GM18873 (cell line): ENCODE results near the gene SKI.
"Not testable (repeated sequence)": the region's sequence is repeated elsewhere in the genome, so short reads cannot be mapped to it uniquely, and the experiment has no call there.

ENCODE experiments used
- ATAC-seq: cut with Tn5 transposase; IDR thresholded peaks from one replicate; pipeline ENCODE4 v1.9.1; 2021; ENCODE audit warnings: mild to moderate bottlenecking, moderate library complexity, moderate number of reproducible peaks; ENCODE audit not compliant: unreplicated experiment, low FRiP score

Gene SKI

GRCh38 chr1:2330519-2331199, 102.5 kb downstream of the SKI start:
- no peak for ATAC-seq

- no peak for ATAC-seq
Measured at GRCh38 chr1:2331200-2331544, 103.1 kb downstream of the SKI start.

- ATAC-seq = not testable (repeated sequence)
Measured at GRCh38 chr1:2331580-2331979, 103.5 kb downstream of the SKI start.

- no peak for ATAC-seq
Measured at GRCh38 chr1:2334366-2334765, 106.2 kb downstream of the SKI start.

GRCh38 chr1:2334883-2335534, 106.9 kb downstream of the SKI start:
- no peak for ATAC-seq

- ATAC-seq = no peak
Measured at GRCh38 chr1:2335721-2336455, 107.8 kb downstream of the SKI start.

GRCh38 chr1:2336499-2336898, 108.4 kb downstream of the SKI start:
- no peak for ATAC-seq

- no peak for ATAC-seq
Measured at GRCh38 chr1:2337081-2337480, 109.0 kb downstream of the SKI start.

- no peak for ATAC-seq
Measured at GRCh38 chr1:2337501-2337900, 109.4 kb downstream of the SKI start.

- ATAC-seq = no peak
Measured at GRCh38 chr1:2339206-2340085, 111.3 kb downstream of the SKI start.

GRCh38 chr1:2340086-2340917, 112.2 kb downstream of the SKI start:
- no peak for ATAC-seq

- no peak for ATAC-seq
Measured at GRCh38 chr1:2340918-2341254, 112.8 kb downstream of the SKI start.

GRCh38 chr1:2341706-2342383, 113.7 kb downstream of the SKI start:
- ATAC-seq = no peak

GRCh38 chr1:2342384-2343022, 114.4 kb downstream of the SKI start:
- ATAC-seq = no peak

- no peak for ATAC-seq
Measured at GRCh38 chr1:2343023-2343935, 115.2 kb downstream of the SKI start.

GRCh38 chr1:2344121-2344681, 116.1 kb downstream of the SKI start:
- ATAC-seq = no peak

GRCh38 chr1:2344744-2345296, 116.7 kb downstream of the SKI start:
- no peak for ATAC-seq
